ENCODE data around the gene SLC17A5. TPM values are rescaled to one million over a fixed set of nuclear protein-coding genes. Genes with fewer than 3 reads are reported as not detected.

SLC17A5 gene
- total and polyA plus RNA-seq, 9 of the 15 experiments (the other 6 are each of a cell fraction or from before 2014, with no cell fraction given): 1.3 to 7.2 (median 3.4) TPM

- 0 out of 2 replicates have a peak, but pooled peaks have one; percentile 10 for TF ChIP-seq MGA (IDR thresholded peaks at IDR 0.05)
- TF ChIP-seq FOXJ3 (CRISPR knock-in tag; IDR thresholded peaks at IDR 0.05): no peak
- no peak for TF ChIP-seq SMARCC2 (IDR thresholded peaks at IDR 0.05; ENCODE audit: low read depth)
Observed at GRCh38 chr6:73652637-73653570, 888 bp downstream of the SLC17A5 start (continued).

All from K562 (cell line).